Karpas-422 (cell line): Measurements from ENCODE around the gene ZNF317. TPM values are rescaled to one million over a fixed set of nuclear protein-coding genes. Genes with fewer than 3 reads are reported as not detected.

Experiments
- DNase-seq: peaks from one replicate; pipeline ENCODE4 v3.0.0-alpha.2; 2015
- H2AFZ ChIP-seq: fragments of 200-600 bp; sonication (generic); 2 replicates; pipeline ENCODE4 v1.6.1; 2014; ENCODE audit warnings: antibody characterized with exemption, low read length, mixed read lengths
- H3K27ac ChIP-seq: fragments of 200-600 bp; sonication (generic); 2 replicates; pipeline ENCODE4 v1.5.1; 2014; ENCODE audit warnings: mild to moderate bottlenecking, low read length, moderate library complexity
- H3K27me3 ChIP-seq: fragments of 200-600 bp; sonication (generic); 2 replicates; pipeline ENCODE4 v1.6.1; 2014; ENCODE audit warnings: low read length, mixed read lengths
- H3K36me3 ChIP-seq: fragments of 200-600 bp; sonication (generic); 2 replicates; pipeline ENCODE4 v1.6.1; 2014; ENCODE audit warnings: low read length, mixed read lengths; ENCODE audit not compliant: insufficient read depth
- H3K4me1 ChIP-seq: fragments of 200-600 bp; sonication (generic); 2 replicates; pipeline ENCODE4 v1.6.1; 2014; ENCODE audit warnings: mild to moderate bottlenecking, low read length, mixed read lengths
- H3K4me2 ChIP-seq: fragments of 200-600 bp; sonication (generic); 2 replicates; pipeline ENCODE4 v1.6.1; 2014; ENCODE audit warnings: low read length, low read depth, mild to moderate bottlenecking; ENCODE audit not compliant: poor library complexity, severe bottlenecking
- H3K4me3 ChIP-seq: fragments of 200-600 bp; sonication (generic); 2 replicates; pipeline ENCODE4 v1.5.1; 2014; ENCODE audit warnings: mild to moderate bottlenecking, antibody characterized with exemption, low read length, mixed read lengths
- H3K79me2 ChIP-seq: fragments of 200-600 bp; sonication (generic); 2 replicates; pipeline ENCODE4 v1.6.1; 2014; ENCODE audit warnings: mild to moderate bottlenecking, low read length, mixed read lengths
- H3K9ac ChIP-seq: fragments of 200-600 bp; sonication (generic); 2 replicates; pipeline ENCODE4 v1.6.0; 2014; ENCODE audit warnings: low read length
- H3K9me2 ChIP-seq: fragments of 200-600 bp; sonication (generic), shearing (Covaris generic); replicated peaks from 2 replicates; pipeline ENCODE4 v1.6.0; 2014; ENCODE audit warnings: mild to moderate bottlenecking, low read length, moderate library complexity; ENCODE audit not compliant: insufficient read depth
- H3K9me3 ChIP-seq: fragments of 300-700, 200-600 bp; sonication (generic); 2 replicates; pipeline ENCODE4 v1.6.1; 2014; ENCODE audit warnings: low read length, mixed read lengths
- H4K20me1 ChIP-seq: fragments of 200-600 bp; sonication (generic); 2 replicates; pipeline ENCODE4 v1.6.1; 2014; ENCODE audit warnings: mild to moderate bottlenecking, antibody characterized with exemption, low read length, low read depth; ENCODE audit not compliant: insufficient read depth
- total RNA-seq: library from RNA; depleted of rRNA; stranded (reverse); fragments of >200 nt; shearing (Covaris generic); gene quantifications from 2 replicates; pipeline ENCODE4 v1.2.3, GENCODE V29; 2014; ENCODE audit warnings: low replicate concordance; rRNA removed

Gene ZNF317
- 26.6 and 48.1 TPM in 2 replicates for total RNA-seq

DNA sequence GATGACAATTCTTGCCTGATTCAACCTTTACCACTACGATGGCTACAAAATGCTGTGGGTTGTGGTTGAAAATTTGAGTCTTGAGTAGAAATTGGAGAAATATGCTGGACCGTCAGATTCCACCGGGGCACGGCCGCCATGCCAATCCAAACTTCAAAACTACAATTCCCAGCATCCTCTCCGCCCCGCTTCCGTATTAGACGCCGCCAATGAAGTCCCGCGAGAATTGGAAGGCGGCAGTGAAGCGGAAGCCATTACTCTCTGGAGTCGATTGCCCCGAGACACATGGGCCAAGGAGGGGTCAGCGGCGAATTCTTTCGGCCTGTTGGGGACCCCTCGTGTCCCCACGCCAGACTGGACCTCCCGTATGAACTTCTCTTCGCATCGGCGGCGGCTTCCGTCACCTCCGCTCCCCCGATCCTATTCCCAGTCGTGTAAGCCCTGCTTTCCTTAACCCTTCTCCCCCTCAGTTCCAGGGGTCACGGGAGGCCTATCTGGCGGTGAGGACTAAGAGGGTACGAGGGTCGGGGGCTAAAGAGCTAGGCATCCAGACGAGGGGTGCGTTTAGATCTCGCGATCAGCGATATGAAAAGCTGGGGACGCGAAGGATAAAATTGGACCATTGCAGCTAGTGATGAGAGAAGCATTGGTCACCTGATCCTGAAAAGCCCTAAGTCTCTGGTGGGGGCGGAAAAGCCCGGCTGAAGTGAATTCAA, at the start of gene ZNF317:
Gene ZNF317 (plus strand): TSS at position 239 of the 716 bp plus-strand sequence. CDS start 15,620 bp downstream, outside the sequence.
- H3K4me1 ChIP-seq = peaks cover 18% of the 10 kb centered on the region
- H3K27ac ChIP-seq = peak within 1 kb of the TSS; percentile 59
- H3K9me3 ChIP-seq = peaks cover 13% of the 10 kb centered on the region; the same call in 1 of the 2 replicates
- peak; percentile 98 for DNase-seq
- no peaks in the 10 kb centered on the region for H3K27me3 ChIP-seq
- H3K4me2 ChIP-seq = peak within 1 kb of the TSS; percentile 93
- H3K79me2 ChIP-seq = peaks cover 51% of the 10 kb centered on the region
- peak within 1 kb of the TSS; percentile 100 for H2AFZ ChIP-seq
- H3K9me2 ChIP-seq = no peaks in the 10 kb centered on the region
- no peaks in the 10 kb centered on the region for H4K20me1 ChIP-seq
- peaks cover 42% of the 10 kb centered on the region for H3K36me3 ChIP-seq
- H3K4me3 ChIP-seq = peak within 1 kb of the TSS; percentile 88
- peak within 1 kb of the TSS; percentile 94 for H3K9ac ChIP-seq

DNA sequence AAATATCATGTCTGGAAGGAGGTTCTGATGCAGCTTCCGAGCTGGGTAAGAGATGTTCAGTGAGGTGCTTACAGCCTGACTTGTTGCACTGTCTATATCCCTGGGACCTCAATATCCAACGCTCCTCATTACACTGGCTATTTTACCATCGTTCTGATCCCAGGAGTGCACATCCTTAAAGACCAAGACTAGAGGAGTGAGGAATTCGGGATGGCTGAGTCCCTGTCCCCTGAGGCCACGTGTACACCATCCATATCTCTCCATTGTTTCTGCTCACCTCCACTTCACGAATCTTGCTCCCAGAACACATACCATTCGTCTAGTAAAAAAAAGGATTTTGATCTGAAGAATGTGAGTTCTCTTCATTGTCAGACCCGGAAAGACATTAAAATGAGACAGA, 32.8 kb upstream of the ZNF317 start, which contains the start of gene OR7G2:
Gene OR7G2 (minus strand): TSS at position 101 of the 400 bp plus-strand sequence. CDS start 4,232 bp downstream, outside the sequence.
- DNase-seq = no peak
- Histone ChIP-seq H3K4me3 (no peak within 1 kb of the TSS), H3K36me3 (no peaks in the 10 kb centered on the region), H3K27me3 (no peaks in the 10 kb centered on the region), H3K4me1 (no peaks in the 10 kb centered on the region), H2AFZ (no peak within 1 kb of the TSS), H3K4me2 (no peak within 1 kb of the TSS), H3K9ac (no peak within 1 kb of the TSS), H3K9me2 (no peaks in the 10 kb centered on the region), H3K9me3 (no peaks in the 10 kb centered on the region), H3K79me2 (no peaks in the 10 kb centered on the region), H4K20me1 (no peaks in the 10 kb centered on the region), H3K27ac (no peak within 1 kb of the TSS)

GRCh38 chr19:9109959-9110358, 30.2 kb upstream of the ZNF317 start:
- no peak overlapping the region for H2AFZ ChIP-seq
- no peaks in the 10 kb centered on the region for H3K9me2 ChIP-seq
- no peaks in the 10 kb centered on the region for H3K9me3 ChIP-seq

GRCh38 chr19:9115307-9115813, 24.8 kb upstream of the ZNF317 start, which contains the start of gene OR7G1:
Gene OR7G1, minus strand, starts transcription at chr19:9115763. Its CDS starts 0 bp downstream, at chr19:9115763.
- Histone ChIP-seq H3K79me2 (no peaks in the 10 kb centered on the region), H3K4me3 (no peak within 1 kb of the TSS), H2AFZ (no peak within 1 kb of the TSS), H3K9ac (no peak within 1 kb of the TSS), H4K20me1 (no peaks in the 10 kb centered on the region), H3K27ac (no peak within 1 kb of the TSS), H3K9me3 (no peaks in the 10 kb centered on the region), H3K4me2 (no peak within 1 kb of the TSS), H3K4me1 (no peaks in the 10 kb centered on the region), H3K27me3 (no peaks in the 10 kb centered on the region), H3K36me3 (no peaks in the 10 kb centered on the region), H3K9me2 (no peaks in the 10 kb centered on the region)
- no peak for DNase-seq

More at GRCh38 chr19:9109959-9110358, 30.2 kb upstream of the ZNF317 start:
- H3K4me2 ChIP-seq = no peak overlapping the region
- no peak overlapping the region for H3K9ac ChIP-seq
- DNase-seq = no peak
- H3K27me3 ChIP-seq = no peaks in the 10 kb centered on the region
- H3K27ac ChIP-seq = no peak overlapping the region
- no peaks in the 10 kb centered on the region for H3K4me1 ChIP-seq
- H3K36me3 ChIP-seq = no peaks in the 10 kb centered on the region
- H4K20me1 ChIP-seq = no peaks in the 10 kb centered on the region
- no peak overlapping the region for H3K4me3 ChIP-seq
- H3K79me2 ChIP-seq = no peaks in the 10 kb centered on the region

GRCh38 chr19:9116547-9116946, 23.6 kb upstream of the ZNF317 start:
- Histone ChIP-seq H3K9ac (no peak overlapping the region), H4K20me1 (no peaks in the 10 kb centered on the region), H3K4me3 (no peak overlapping the region), H3K27me3 (no peaks in the 10 kb centered on the region), H3K4me1 (no peaks in the 10 kb centered on the region), H3K36me3 (no peaks in the 10 kb centered on the region), H2AFZ (no peak overlapping the region), H3K4me2 (no peak overlapping the region), H3K9me3 (no peaks in the 10 kb centered on the region), H3K27ac (no peak overlapping the region), H3K79me2 (no peaks in the 10 kb centered on the region), H3K9me2 (no peaks in the 10 kb centered on the region)
- DNase-seq = no peak

DNA sequence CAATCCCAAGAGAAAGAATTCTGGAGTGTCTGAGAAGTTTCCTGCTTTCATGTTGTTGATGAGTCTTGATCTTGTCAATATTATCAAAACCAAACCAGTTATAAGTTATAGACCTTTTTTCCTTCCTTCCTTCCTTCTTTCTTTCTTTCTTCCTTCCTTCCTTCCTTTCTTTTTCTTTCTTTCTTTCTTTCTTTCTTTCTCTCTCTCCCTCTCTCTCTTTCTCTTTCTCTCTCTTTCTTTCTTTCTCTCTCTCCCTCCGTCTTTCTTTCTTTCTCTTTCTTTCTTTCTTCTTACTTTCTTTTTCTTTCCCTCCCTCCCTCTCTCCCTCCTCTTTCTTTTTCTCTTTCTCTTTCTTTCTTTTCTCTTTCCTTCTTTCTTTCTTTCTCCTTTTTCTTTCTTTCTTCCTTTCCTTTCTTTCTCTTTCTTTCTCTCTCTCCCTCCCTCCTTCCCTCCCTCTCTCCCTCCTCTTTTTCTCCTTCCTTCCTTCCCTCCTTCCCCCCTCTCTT, 13.2 kb upstream of the ZNF317 start, which contains the start of gene OR7G3:
Gene OR7G3 (minus strand): TSS at position 51 of the 506 bp plus-strand sequence. CDS start 0 bp downstream, at position 51.
- Histone ChIP-seq H3K4me3 (no peak within 1 kb of the TSS), H3K27me3 (no peaks in the 10 kb centered on the region)

DNA sequence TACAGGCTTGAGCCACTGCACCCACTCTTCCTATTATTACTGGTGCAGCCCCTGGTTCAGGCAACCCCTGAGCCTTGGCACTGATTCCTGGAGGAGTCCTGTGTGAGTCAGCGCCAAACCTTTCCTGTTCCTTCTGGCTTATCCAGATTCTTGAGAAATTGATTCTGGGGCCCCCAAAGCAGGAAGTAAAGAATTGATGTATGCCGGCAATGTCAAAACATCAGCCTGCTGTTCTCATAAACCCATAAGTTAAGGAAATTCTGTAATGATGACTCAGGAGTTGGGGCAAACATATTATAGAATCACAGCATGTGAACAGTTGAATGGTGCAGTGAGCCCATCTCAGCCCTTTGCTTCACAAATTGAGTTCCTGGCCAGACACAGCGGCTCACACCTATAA, 12.0 kb upstream of the ZNF317 start:
- no peaks in the 10 kb centered on the region for H3K27me3 ChIP-seq
- H3K79me2 ChIP-seq = no peaks in the 10 kb centered on the region
- no peak overlapping the region for H3K4me2 ChIP-seq

More for the DNA sequence above, 13.2 kb upstream of the ZNF317 start, which contains the start of gene OR7G3:
- H3K9ac ChIP-seq = no peak within 1 kb of the TSS
- no peak within 1 kb of the TSS for H3K27ac ChIP-seq
- H4K20me1 ChIP-seq = no peaks in the 10 kb centered on the region
- H3K9me3 ChIP-seq = no peaks in the 10 kb centered on the region
- no peak within 1 kb of the TSS for H3K4me2 ChIP-seq
- H3K79me2 ChIP-seq = no peaks in the 10 kb centered on the region
- no peak within 1 kb of the TSS for H2AFZ ChIP-seq
- no peak for DNase-seq
- no peaks in the 10 kb centered on the region for H3K9me2 ChIP-seq
- H3K36me3 ChIP-seq = no peaks in the 10 kb centered on the region
- no peaks in the 10 kb centered on the region for H3K4me1 ChIP-seq

GRCh38 chr19:9130965-9131364, 9.2 kb upstream of the ZNF317 start:
- no peak overlapping the region for H2AFZ ChIP-seq
- no peak overlapping the region for H3K4me2 ChIP-seq
- H3K79me2 ChIP-seq = no peaks in the 10 kb centered on the region
- no peaks in the 10 kb centered on the region for H4K20me1 ChIP-seq
- H3K9ac ChIP-seq = no peak overlapping the region
- H3K4me3 ChIP-seq = no peak overlapping the region
- no peaks in the 10 kb centered on the region for H3K36me3 ChIP-seq
- H3K27ac ChIP-seq = no peak overlapping the region
- peak; percentile 51 for DNase-seq
- H3K9me3 ChIP-seq = no peaks in the 10 kb centered on the region
- H3K9me2 ChIP-seq = no peaks in the 10 kb centered on the region
- H3K4me1 ChIP-seq = no peaks in the 10 kb centered on the region
- no peaks in the 10 kb centered on the region for H3K27me3 ChIP-seq

More for the DNA sequence above, 12.0 kb upstream of the ZNF317 start:
- Histone ChIP-seq H3K9me2 (no peaks in the 10 kb centered on the region), H3K36me3 (no peaks in the 10 kb centered on the region), H3K9ac (no peak overlapping the region), H4K20me1 (no peaks in the 10 kb centered on the region), H3K4me3 (no peak overlapping the region), H3K9me3 (no peaks in the 10 kb centered on the region), H3K27ac (no peak overlapping the region), H2AFZ (no peak overlapping the region), H3K4me1 (no peaks in the 10 kb centered on the region)
- no peak for DNase-seq
